OCI-LY1 (cell line): ENCODE measurements around the gene PTPRD.

Source experiments
- H2AFZ ChIP-seq: fragments of 200-600 bp; sonication (generic), shearing (Covaris generic); 2 replicates; pipeline ENCODE4 v1.6.0; 2014; ENCODE audit warnings: antibody characterized with exemption, mild to moderate bottlenecking, low read length
- H3F3A ChIP-seq: fragments of 200-600 bp; sonication (generic), shearing (Covaris generic); 2 replicates; pipeline ENCODE4 v1.6.0; 2014; ENCODE audit warnings: mild to moderate bottlenecking, antibody characterized with exemption, low read length, moderate library complexity; ENCODE audit not compliant: insufficient read depth
- H3K27ac ChIP-seq: fragments of 200-600 bp; sonication (generic); 2 replicates; pipeline ENCODE4 v1.5.1; 2014; ENCODE audit warnings: low read length, mixed run types, mild to moderate bottlenecking, low read depth; ENCODE audit not compliant: poor library complexity, severe bottlenecking
- H3K27me3 ChIP-seq: fragments of 200-600 bp; sonication (generic); 2 replicates; pipeline ENCODE4 v1.6.0; 2014; ENCODE audit warnings: antibody characterized with exemption, mild to moderate bottlenecking, low read length, moderate library complexity; ENCODE audit not compliant: insufficient read depth
- H3K36me3 ChIP-seq: fragments of 200-600 bp; sonication (generic); 2 replicates; pipeline ENCODE4 v1.6.1; 2014; ENCODE audit warnings: mild to moderate bottlenecking, antibody characterized with exemption, low read length, moderate library complexity, mixed read lengths; ENCODE audit not compliant: insufficient read depth
- H3K4me1 ChIP-seq: fragments of 200-600 bp; sonication (generic); 2 replicates; pipeline ENCODE4 v1.5.1; 2014; ENCODE audit warnings: mild to moderate bottlenecking, low read length, moderate library complexity; ENCODE audit not compliant: insufficient read depth, severe bottlenecking
- H3K4me2 ChIP-seq: fragments of 200-600 bp; sonication (generic), shearing (Covaris generic); 2 replicates; pipeline ENCODE4 v1.6.1; 2014; ENCODE audit warnings: low read length
- H3K4me3 ChIP-seq: fragments of 200-600 bp; sonication (generic); 2 replicates; pipeline ENCODE4 v1.5.1; 2014; ENCODE audit warnings: low read length, low read depth, mild to moderate bottlenecking, mixed read lengths; ENCODE audit not compliant: poor library complexity, severe bottlenecking
- H3K79me2 ChIP-seq: fragments of 200-600 bp; shearing (Covaris generic); 2 replicates; pipeline ENCODE4 v1.6.1; 2016; ENCODE audit warnings: mixed run types, low read length, mixed read lengths; ENCODE audit not compliant: insufficient read depth
- H3K9ac ChIP-seq: fragments of 200-600 bp; sonication (generic), shearing (Covaris generic); 2 replicates; pipeline ENCODE4 v1.6.1; 2014; ENCODE audit warnings: mild to moderate bottlenecking, low read length, mixed read lengths
- H3K9me2 ChIP-seq: fragments of 200-600 bp; sonication (generic), shearing (Covaris generic); 2 replicates; pipeline ENCODE4 v1.6.1; 2014; ENCODE audit warnings: low read depth, mild to moderate bottlenecking, low read length, mixed read lengths
- H3K9me3 ChIP-seq: fragments of 200-600 bp; shearing (Covaris generic); 2 replicates; pipeline ENCODE4 v1.6.1; 2014; ENCODE audit warnings: low read length, mixed read lengths
- H4K20me1 ChIP-seq: fragments of 200-600 bp; sonication (generic), shearing (Covaris generic); 2 replicates; pipeline ENCODE4 v1.6.0; 2016; ENCODE audit warnings: mild to moderate bottlenecking, low read length; ENCODE audit not compliant: insufficient read depth
- CTCF ChIP-seq: fragments of 200-600 bp; sonication (generic), shearing (Covaris generic); IDR thresholded peaks from 2 replicates; pipeline ENCODE4 v1.5.1; 2017; ENCODE audit warnings: mild to moderate bottlenecking, antibody characterized with exemption, low read length, moderate library complexity, mixed read lengths
- EZH2 ChIP-seq: fragments of 200-600 bp; sonication (generic), shearing (Covaris generic); IDR thresholded peaks from 2 replicates; pipeline ENCODE4 v1.8.0; 2017; ENCODE audit warnings: borderline replicate concordance, mixed run types, mild to moderate bottlenecking, antibody characterized with exemption, low read length, moderate library complexity, mixed read lengths

The PTPRD gene

DNA sequence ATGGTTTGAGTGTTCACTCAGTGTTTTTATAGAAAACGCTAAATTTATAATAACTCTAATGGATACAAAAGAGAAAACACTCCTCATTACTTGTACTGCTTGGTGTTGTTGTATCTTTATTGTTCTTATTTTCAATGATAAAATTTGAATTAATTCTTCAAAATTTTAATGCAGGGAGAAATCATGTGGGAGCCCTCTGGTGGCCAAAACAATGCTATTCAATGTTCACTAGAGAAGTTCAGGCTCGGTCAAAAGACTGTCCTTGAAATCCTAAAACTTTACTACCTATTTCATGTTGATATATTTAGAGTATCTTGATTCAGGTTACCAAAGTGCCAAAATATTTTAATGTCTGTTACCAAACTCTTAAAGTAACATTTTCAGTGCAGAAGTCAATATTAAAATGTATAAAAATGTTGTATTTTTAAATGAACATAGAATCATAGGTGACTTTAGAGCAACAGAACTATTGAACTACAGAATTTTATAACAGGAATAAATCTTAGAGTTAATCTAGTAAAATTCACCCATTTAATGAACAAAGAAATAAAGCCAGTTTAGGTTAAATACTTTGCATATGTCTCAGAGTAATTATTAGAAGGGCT is 1259.8 kb downstream of the PTPRD start:
- no peak overlapping the region for H3K27ac ChIP-seq
- no peak overlapping the region for H3K9ac ChIP-seq

GRCh38 chr9:9341203-9341602 is 1271.6 kb downstream of the PTPRD start:
- Histone ChIP-seq H3K27me3 (no peaks in the 10 kb centered on the region), H4K20me1 (no peaks in the 10 kb centered on the region), H3K27ac (no peak overlapping the region), H3K79me2 (no peaks in the 10 kb centered on the region), H3K4me2 (no peak overlapping the region), H3F3A (no peaks in the 10 kb centered on the region), H3K9me2 (no peaks in the 10 kb centered on the region), H2AFZ (no peak overlapping the region), H3K4me1 (no peaks in the 10 kb centered on the region), H3K9ac (no peak overlapping the region), H3K36me3 (no peaks in the 10 kb centered on the region), H3K4me3 (no peak overlapping the region), H3K9me3 (no peaks in the 10 kb centered on the region)
- TF ChIP-seq EZH2 (no peak), CTCF (no peak)

More for the DNA sequence above, 1259.8 kb downstream of the PTPRD start:
- TF ChIP-seq EZH2 (no peak), CTCF (peak; percentile 69)
- H3F3A ChIP-seq = no peaks in the 10 kb centered on the region
- no peak overlapping the region for H2AFZ ChIP-seq
- no peaks in the 10 kb centered on the region for H3K4me1 ChIP-seq
- no peaks in the 10 kb centered on the region for H4K20me1 ChIP-seq
- H3K4me3 ChIP-seq = no peak overlapping the region
- H3K36me3 ChIP-seq = no peaks in the 10 kb centered on the region
- no peaks in the 10 kb centered on the region for H3K79me2 ChIP-seq
- H3K9me3 ChIP-seq = no peaks in the 10 kb centered on the region
- no peaks in the 10 kb centered on the region for H3K9me2 ChIP-seq
- H3K4me2 ChIP-seq = no peak overlapping the region
- H3K27me3 ChIP-seq = no peaks in the 10 kb centered on the region

- TF ChIP-seq EZH2 (no peak), CTCF (peak; percentile 32)
- H3K27me3 ChIP-seq = no peaks in the 10 kb centered on the region
- no peaks in the 10 kb centered on the region for H3K4me1 ChIP-seq
- H4K20me1 ChIP-seq = no peaks in the 10 kb centered on the region
- no peaks in the 10 kb centered on the region for H3K9me2 ChIP-seq
- H3K27ac ChIP-seq = no peak overlapping the region
- no peaks in the 10 kb centered on the region for H3F3A ChIP-seq
- H3K9ac ChIP-seq = no peak overlapping the region
- no peak overlapping the region for H3K4me3 ChIP-seq
- H3K9me3 ChIP-seq = no peaks in the 10 kb centered on the region
- no peaks in the 10 kb centered on the region for H3K36me3 ChIP-seq
- no peak overlapping the region for H3K4me2 ChIP-seq
- H2AFZ ChIP-seq = no peak overlapping the region
- H3K79me2 ChIP-seq = no peaks in the 10 kb centered on the region
Observed at GRCh38 chr9:9337129-9337528, 1275.7 kb downstream of the PTPRD start.
